Progenitor cell of endocrine pancreas (in vitro differentiated cells): ENCODE data around the gene PRXL2B. TPM values are rescaled to one million over a fixed set of nuclear protein-coding genes. Genes with fewer than 3 reads are reported as not detected.
A peak's percentile ranks its signal among the peaks of the same experiment; 100 is the strongest.

Experiments used
- DNase-seq: peaks from one replicate; pipeline ENCODE4 v3.0.0; 2021; ENCODE audit warnings: low spot score; ENCODE audit not compliant: unreplicated experiment
- H3K27ac Mint-ChIP-seq: 2 replicates; pipeline ENCODE4 v1.8.0; 2021; ENCODE audit warnings: mild to moderate bottlenecking, moderate library complexity, mixed read lengths
- H3K27me3 Mint-ChIP-seq: 2 replicates; pipeline ENCODE4 v1.8.0; 2021; ENCODE audit warnings: mixed read lengths
- H3K36me3 Mint-ChIP-seq: 2 replicates; pipeline ENCODE4 v1.8.0; 2022; ENCODE audit warnings: mixed read lengths; ENCODE audit not compliant: insufficient read depth
- H3K4me1 Mint-ChIP-seq: 2 replicates; pipeline ENCODE4 v1.8.0; 2021; ENCODE audit warnings: low read depth, mixed read lengths
- H3K4me3 Mint-ChIP-seq: 2 replicates; pipeline ENCODE4 v1.8.0; 2021; ENCODE audit warnings: low read depth, mild to moderate bottlenecking, moderate library complexity, mixed read lengths
- H3K9me3 Mint-ChIP-seq: 2 replicates; pipeline ENCODE4 v1.8.0; 2021; ENCODE audit warnings: low read depth, mixed read lengths
- CTCF ChIP-seq: fragments of 200-600 bp; sonication (generic); IDR thresholded peaks from one replicate; pipeline ENCODE4 v1.5.0; 2021; ENCODE audit warnings: antibody characterized with exemption, mild to moderate bottlenecking; ENCODE audit not compliant: unreplicated experiment
- total RNA-seq: library from RNA; stranded (reverse); gene quantifications from 2 replicates; pipeline ENCODE4 v1.2.1, GENCODE V29; 2021

Gene PRXL2B
- total RNA-seq, 1 donor from 2014 or later: 36.4 TPM

GRCh38 chr1:2561446-2561845 is 25.1 kb upstream of the PRXL2B start:
- Mint-ChIP-seq H3K9me3 (no peaks in the 10 kb centered on the region), H3K27me3 (peaks cover 5% of the 10 kb centered on the region), H3K27ac (no peak overlapping the region), H3K4me1 (peaks cover 11% of the 10 kb centered on the region), H3K4me3 (no peak overlapping the region), H3K36me3 (no peaks in the 10 kb centered on the region)
- TF ChIP-seq CTCF: no peak
- DNase-seq: no peak

- no peaks in the 10 kb centered on the region for H3K9me3 Mint-ChIP-seq
- no peak overlapping the region for H3K4me3 Mint-ChIP-seq
- no peaks in the 10 kb centered on the region for H3K36me3 Mint-ChIP-seq
- DNase-seq: peak; percentile 9
- TF ChIP-seq CTCF: peak; percentile 32
- H3K4me1 Mint-ChIP-seq: peaks cover 8% of the 10 kb centered on the region
- peaks cover 4% of the 10 kb centered on the region for H3K27me3 Mint-ChIP-seq
- H3K27ac Mint-ChIP-seq: no peak overlapping the region
Observed at GRCh38 chr1:2561898-2562895, 24.4 kb upstream of the PRXL2B start.

GRCh38 chr1:2563205-2563604 is 23.4 kb upstream of the PRXL2B start:
- Mint-ChIP-seq H3K4me3 (no peak overlapping the region), H3K36me3 (no peaks in the 10 kb centered on the region), H3K27me3 (peaks cover 4% of the 10 kb centered on the region), H3K27ac (no peak overlapping the region), H3K9me3 (no peaks in the 10 kb centered on the region), H3K4me1 (peaks cover 8% of the 10 kb centered on the region)
- DNase-seq: peak; percentile 8
- no peak for TF ChIP-seq CTCF

GRCh38 chr1:2564006-2564814 is 22.4 kb upstream of the PRXL2B start:
- TF ChIP-seq CTCF: no peak
- peak; percentile 8 for DNase-seq
- no peak overlapping the region for H3K4me3 Mint-ChIP-seq
- no peaks in the 10 kb centered on the region for H3K36me3 Mint-ChIP-seq
- H3K4me1 Mint-ChIP-seq: peaks cover 8% of the 10 kb centered on the region
- no peaks in the 10 kb centered on the region for H3K9me3 Mint-ChIP-seq
- peak overlapping the region; percentile 20 for H3K27ac Mint-ChIP-seq
- H3K27me3 Mint-ChIP-seq: peaks cover 4% of the 10 kb centered on the region

GRCh38 chr1:2564815-2565374 is 21.7 kb upstream of the PRXL2B start:
- peaks cover 4% of the 10 kb centered on the region for H3K27me3 Mint-ChIP-seq
- no peak overlapping the region for H3K4me3 Mint-ChIP-seq
- H3K4me1 Mint-ChIP-seq: peaks cover 8% of the 10 kb centered on the region
- no peak for TF ChIP-seq CTCF
- peak; percentile 8 for DNase-seq
- no peak overlapping the region for H3K27ac Mint-ChIP-seq
- H3K36me3 Mint-ChIP-seq: no peaks in the 10 kb centered on the region
- H3K9me3 Mint-ChIP-seq: no peaks in the 10 kb centered on the region
